Gastrocnemius medialis (tissue), 4 donors: ENCODE data around the gene TMEFF1. TPM values are rescaled to one million over a fixed set of nuclear protein-coding genes. Genes with fewer than 3 reads are reported as not detected.
A peak's percentile ranks its signal among the peaks of the same experiment; 100 is the strongest.

Experiments
- ATAC-seq, 2 donors: fragments of 150-250 bp; one replicate each; pipeline ENCODE4 v1.9.1; 2016
- DNase-seq, 2 donors: peaks; one replicate each; pipeline ENCODE4 v3.0.0-alpha.2; 2019
- H3K27ac ChIP-seq, 4 donors: fragments of 200-600 bp; sonication (generic); 1 replicate in 1 of 4; 2 replicates in 3 of 4; pipeline ENCODE4 v1.5.1; 2016 to 2018; ENCODE audit warnings: mild to moderate bottlenecking in 2 of 4, moderate library complexity in 1 of 4
- H3K27me3 ChIP-seq, 3 donors: fragments of 200-600 bp; sonication (generic) in 2 of 3; 1 replicate in 1 of 3; 2 replicates in 2 of 3; pipeline versions ENCODE4 v1.5.1 to v1.6.0; 2016 to 2019; ENCODE audit warnings: mild to moderate bottlenecking in 1 of 3, moderate library complexity in 1 of 3
- H3K36me3 ChIP-seq, 2 donors: fragments of 200-600 bp; sonication (generic) in 1 of 2; one replicate each; pipeline ENCODE4 v1.5.1; 2017 to 2018
- H3K4me1 ChIP-seq, 2 donors: fragments of 200-600 bp; sonication (generic) in 1 of 2; one replicate each; pipeline ENCODE4 v1.5.1; 2016 to 2017; ENCODE audit warnings: mild to moderate bottlenecking in 2 of 2
- H3K4me3 ChIP-seq, 4 donors: fragments of 200-600 bp; sonication (generic) in 3 of 4; 1 replicate in 1 of 4; 2 replicates in 3 of 4; pipeline ENCODE4 v1.5.1; 2016 to 2019; ENCODE audit warnings: mild to moderate bottlenecking in 2 of 4
- H3K9me3 ChIP-seq, 3 donors: fragments of 200-600 bp; sonication (generic) in 2 of 3; 1 replicate in 1 of 3; 2 replicates in 2 of 3; pipeline ENCODE4 v1.5.1; 2016 to 2019
- POLR2A ChIP-seq, 2 donors: fragments of 450-650 bp; IDR thresholded peaks; one replicate each; pipeline ENCODE4 v1.6.1; 2017; ENCODE audit warnings: antibody characterized with exemption in 2 of 2, mild to moderate bottlenecking in 2 of 2, moderate library complexity in 2 of 2
- in situ Hi-C, 4 donors: fragments of 200-750 bp; cut with MboI; loops; one replicate each; pipeline versions ENCODE4 v1.15.0 to v1.8.0; 2017; ENCODE audit warnings: low sequenced_read_pairs in 4 of 4
- intact Hi-C: fragments of 100-400 bp; cut with DNase I; formaldehyde crosslinking; loops from one replicate; pipeline ENCODE4 v1.15.1; 2023; ENCODE audit warnings: low total_unique reads
- total RNA-seq, 4 donors: library from RNA; depleted of rRNA; stranded (reverse); fragments of >200 nt; gene quantifications; one replicate each; pipeline versions ENCODE4 v1.1.0 to v1.2.3, GENCODE V29; 2016
- TF ChIP-seq, protein P1 (sequence below), 5 experiments: fragments of 450-650 bp in 3 of 5; fragments of 200-600 bp in 2 of 5; sonication (generic) in 2 of 5; IDR thresholded peaks in 4 of 5; conservative IDR thresholded peaks in 1 of 5; 1 replicate in 4 of 5; 2 replicates in 1 of 5; pipeline ENCODE4 v1.5.1; 2016 to 2019; ENCODE audit warnings: antibody characterized with exemption in 5 of 5, mild to moderate bottlenecking in 3 of 5, moderate library complexity in 3 of 5

TMEFF1 gene
- total RNA-seq, 4 donors from 2014 or later: not detected

GRCh38 chr9:100441911-100442361, 31.0 kb upstream of the TMEFF1 start:
- Histone ChIP-seq H3K4me1 (peaks cover 25 to 28% of the 10 kb centered on the region in 2 donors), H3K27ac (no peak overlapping the region), H3K4me3 (no peak overlapping the region), H3K9me3 (no peaks in the 10 kb centered on the region), H3K36me3 (no peaks in the 10 kb centered on the region), H3K27me3 (no peaks in the 10 kb centered on the region)
- in situ Hi-C loops: loop anchor here in 2 of 4 donors (10.0 to 25.0 kb wide), 2 partner anchors 143 to 145 kb away; partner anchors contain the start of gene CAVIN4 (in 1 of the 2)
- TF ChIP-seq, protein P1, sequence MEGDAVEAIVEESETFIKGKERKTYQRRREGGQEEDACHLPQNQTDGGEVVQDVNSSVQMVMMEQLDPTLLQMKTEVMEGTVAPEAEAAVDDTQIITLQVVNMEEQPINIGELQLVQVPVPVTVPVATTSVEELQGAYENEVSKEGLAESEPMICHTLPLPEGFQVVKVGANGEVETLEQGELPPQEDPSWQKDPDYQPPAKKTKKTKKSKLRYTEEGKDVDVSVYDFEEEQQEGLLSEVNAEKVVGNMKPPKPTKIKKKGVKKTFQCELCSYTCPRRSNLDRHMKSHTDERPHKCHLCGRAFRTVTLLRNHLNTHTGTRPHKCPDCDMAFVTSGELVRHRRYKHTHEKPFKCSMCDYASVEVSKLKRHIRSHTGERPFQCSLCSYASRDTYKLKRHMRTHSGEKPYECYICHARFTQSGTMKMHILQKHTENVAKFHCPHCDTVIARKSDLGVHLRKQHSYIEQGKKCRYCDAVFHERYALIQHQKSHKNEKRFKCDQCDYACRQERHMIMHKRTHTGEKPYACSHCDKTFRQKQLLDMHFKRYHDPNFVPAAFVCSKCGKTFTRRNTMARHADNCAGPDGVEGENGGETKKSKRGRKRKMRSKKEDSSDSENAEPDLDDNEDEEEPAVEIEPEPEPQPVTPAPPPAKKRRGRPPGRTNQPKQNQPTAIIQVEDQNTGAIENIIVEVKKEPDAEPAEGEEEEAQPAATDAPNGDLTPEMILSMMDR (IDR thresholded peaks at IDR 0.05 in 4 of 5, conservative IDR thresholded peaks at IDR 0.05 in 1 of 5): no peak
- no peak for TF ChIP-seq POLR2A (IDR thresholded peaks at IDR 0.05)
- DNase-seq (no peak), ATAC-seq (no peak)
- intact Hi-C loops: loop anchor here (2.0 kb wide), 1 partner anchor 139 kb away; no protein-coding TSS in a partner anchor

DNA sequence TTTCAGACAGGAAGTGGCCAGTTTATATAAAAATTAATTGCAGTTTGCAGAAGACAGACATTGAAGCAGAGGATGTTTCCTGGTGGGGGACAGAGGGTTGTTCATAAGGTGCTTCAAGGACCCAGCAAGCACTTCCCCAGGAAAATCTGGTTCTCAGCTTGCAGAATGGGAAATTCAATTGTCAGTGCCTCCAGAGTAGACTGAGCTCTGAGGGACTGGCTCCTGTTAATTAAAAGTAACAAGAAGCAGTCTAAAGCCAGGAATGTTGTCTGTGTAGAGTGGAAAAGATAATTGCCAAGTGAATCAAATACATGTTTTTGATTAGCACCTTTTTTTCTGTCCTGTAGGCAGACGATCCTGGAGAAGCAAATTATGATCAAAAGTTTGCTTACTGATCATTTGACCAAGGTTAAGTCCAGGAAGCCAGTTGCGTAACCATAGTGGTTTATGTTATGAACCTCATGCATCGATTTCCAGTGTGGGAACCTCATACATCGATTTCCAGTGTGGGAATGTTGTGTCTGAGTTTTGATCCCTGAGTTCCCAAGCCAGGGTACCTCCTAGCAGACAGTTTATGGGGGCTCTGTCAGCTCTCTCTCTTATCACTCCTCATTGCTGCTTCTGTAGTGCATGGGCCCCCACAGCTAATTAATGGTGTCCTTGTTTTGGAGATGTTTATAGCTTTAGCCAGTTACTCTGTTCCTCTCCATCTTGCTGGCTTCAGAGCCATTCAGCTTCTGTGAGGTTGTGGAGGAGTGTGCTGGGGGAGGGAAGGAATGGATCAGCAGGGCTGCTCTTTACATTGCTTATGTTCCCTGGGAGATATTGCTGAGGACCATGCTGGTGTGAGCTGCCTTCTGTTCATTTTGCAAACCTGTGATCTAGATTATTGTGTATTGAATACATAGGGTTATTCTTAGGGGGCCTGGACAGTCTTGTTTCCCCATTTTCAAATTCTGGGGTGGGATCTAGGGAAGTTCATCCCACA, 28.9 kb upstream of the TMEFF1 start:
- ATAC-seq (no peak), DNase-seq (no peak)
- Histone ChIP-seq H3K9me3 (no peaks in the 10 kb centered on the region), H3K4me1 (peaks cover 15 to 19% of the 10 kb centered on the region in 2 donors), H3K27me3 (no peaks in the 10 kb centered on the region), H3K36me3 (no peaks in the 10 kb centered on the region), H3K27ac (no peak overlapping the region), H3K4me3 (no peak overlapping the region)
- intact Hi-C loops: loop anchor here (2.0 kb wide), 2 partner anchors 49 to 151 kb away; no protein-coding TSS in a partner anchor
- TF ChIP-seq, protein P1 (IDR thresholded peaks at IDR 0.05 in 4 of 5, conservative IDR thresholded peaks at IDR 0.05 in 1 of 5): no peak
- TF ChIP-seq POLR2A (IDR thresholded peaks at IDR 0.05): no peak
- in situ Hi-C loops: loop anchor here in 2 of 4 donors (10.0 to 25.0 kb wide), 2 partner anchors 141 to 143 kb away; partner anchors contain the start of gene CAVIN4 (in 1 of the 2)

DNA sequence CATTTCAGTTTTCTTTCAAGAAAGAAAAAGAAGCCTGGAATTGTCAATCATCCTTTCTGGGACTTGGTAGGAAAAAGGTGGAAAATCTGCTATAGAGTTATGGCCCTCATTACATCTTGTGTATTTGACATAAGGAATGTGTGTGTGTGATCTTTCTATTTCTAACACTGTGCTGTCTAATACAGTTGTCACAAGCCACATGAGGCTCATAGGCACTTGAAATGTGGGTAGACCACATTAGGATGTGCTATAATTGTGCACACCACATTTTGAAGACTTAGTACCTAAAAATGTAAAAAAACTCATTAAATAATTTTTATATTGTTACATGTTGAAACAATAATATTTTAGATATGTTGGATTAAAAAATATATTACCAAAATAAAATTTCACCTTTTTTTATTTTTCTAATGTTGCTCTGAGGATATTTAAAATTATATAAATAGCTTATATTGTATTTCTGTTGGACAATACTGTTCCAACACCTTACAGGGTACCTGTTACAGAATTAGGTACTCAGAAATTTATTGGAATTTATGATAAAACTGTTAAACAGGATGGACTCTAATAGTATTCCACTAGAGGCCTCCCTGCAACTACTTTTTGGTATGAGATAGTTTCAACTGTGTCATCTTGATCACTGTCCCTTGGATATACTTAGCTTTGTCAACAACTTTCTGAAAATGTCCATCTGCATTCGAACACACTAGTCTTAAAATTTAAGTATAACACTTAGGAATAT, 27.6 kb upstream of the TMEFF1 start:
- TF ChIP-seq, protein P1 (IDR thresholded peaks at IDR 0.05 in 4 of 5, conservative IDR thresholded peaks at IDR 0.05 in 1 of 5): peak in 4 of 5 experiments; percentile 17 to 38 (median 36)
- no peak for TF ChIP-seq POLR2A (IDR thresholded peaks at IDR 0.05)
- intact Hi-C loops: loop anchor here (2.0 kb wide), 2 partner anchors 47 to 149 kb away; no protein-coding TSS in a partner anchor
- H3K36me3 ChIP-seq: no peaks in the 10 kb centered on the region
- no peaks in the 10 kb centered on the region for H3K27me3 ChIP-seq
- H3K27ac ChIP-seq: no peak overlapping the region
- in situ Hi-C loops: loop anchor here in 2 of 4 donors (10.0 to 25.0 kb wide), 2 partner anchors 139 to 142 kb away; partner anchors contain the start of gene CAVIN4 (in 1 of the 2)
- peak; percentile 82 to 85 for ATAC-seq
- no peak overlapping the region for H3K4me3 ChIP-seq
- no peaks in the 10 kb centered on the region for H3K9me3 ChIP-seq
- no peak for DNase-seq
- peaks cover 7 to 12% of the 10 kb centered on the region in 2 donors for H3K4me1 ChIP-seq

GRCh38 chr9:100445903-100446549, 26.9 kb upstream of the TMEFF1 start:
- TF ChIP-seq, protein P1 (IDR thresholded peaks at IDR 0.05 in 4 of 5, conservative IDR thresholded peaks at IDR 0.05 in 1 of 5): no peak
- no peak for TF ChIP-seq POLR2A (IDR thresholded peaks at IDR 0.05)
- no peak overlapping the region for H3K27ac ChIP-seq
- no peaks in the 10 kb centered on the region for H3K9me3 ChIP-seq
- peaks cover 7 to 12% of the 10 kb centered on the region in 2 donors for H3K4me1 ChIP-seq
- peak; percentile 50 to 60 for ATAC-seq
- no peak for DNase-seq
- intact Hi-C loops: loop anchor here (2.0 kb wide), 2 partner anchors 47 to 149 kb away; no protein-coding TSS in a partner anchor
- H3K4me3 ChIP-seq: no peak overlapping the region
- in situ Hi-C loops: loop anchor here in 2 of 4 donors (10.0 to 25.0 kb wide), 2 partner anchors 139 to 141 kb away; partner anchors contain the start of gene CAVIN4 (in 1 of the 2)
- H3K36me3 ChIP-seq: no peaks in the 10 kb centered on the region
- H3K27me3 ChIP-seq: no peaks in the 10 kb centered on the region
